ENCODE results near the gene TNFRSF25. TPM values are rescaled to one million over a fixed set of nuclear protein-coding genes. Genes with fewer than 3 reads are reported as not detected.
A peak's percentile ranks its signal among the peaks of the same experiment; 100 is the strongest.

TNFRSF25 gene
- total RNA-seq, 1 donor from 2014 or later = 10.8 TPM

DNA sequence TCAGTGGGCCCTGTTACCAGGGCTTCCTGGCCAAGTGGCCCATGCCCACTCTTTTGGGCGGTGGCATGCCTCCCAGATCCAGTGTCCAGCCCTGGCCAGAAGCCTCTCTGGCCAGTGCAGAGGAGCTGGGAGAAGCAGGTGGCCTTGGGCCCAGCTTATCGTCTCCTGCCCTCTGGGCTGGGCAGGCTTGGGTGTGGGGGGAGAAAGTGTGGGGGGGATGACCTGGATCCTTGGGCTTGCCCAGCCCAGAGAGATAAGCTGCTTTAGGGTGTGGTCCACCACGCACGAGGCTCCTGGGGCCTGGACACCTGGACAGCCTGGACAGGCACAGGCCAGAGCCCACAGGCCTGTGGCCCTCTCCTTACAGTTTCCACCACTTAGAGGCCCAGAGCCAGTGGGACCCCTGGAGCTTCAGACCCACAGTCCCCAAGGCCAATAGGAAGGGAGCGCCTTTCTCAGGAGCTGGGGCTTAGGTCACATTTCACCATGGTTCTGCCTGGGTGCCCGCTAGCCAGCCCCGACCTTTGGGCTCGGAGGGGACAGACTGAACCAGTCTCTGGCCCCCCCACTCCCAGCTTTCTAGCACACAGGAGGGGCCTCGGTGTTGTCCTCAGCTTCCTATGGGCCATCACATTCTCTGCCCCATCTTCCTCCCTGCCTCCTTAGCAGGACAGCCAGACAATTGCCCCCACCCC, 39.5 kb downstream of the TNFRSF25 start:
- intact Hi-C loops (cut with micrococcal nuclease) = no loop called here
- DNase-seq = no peak
- ATAC-seq = no peak

DNA sequence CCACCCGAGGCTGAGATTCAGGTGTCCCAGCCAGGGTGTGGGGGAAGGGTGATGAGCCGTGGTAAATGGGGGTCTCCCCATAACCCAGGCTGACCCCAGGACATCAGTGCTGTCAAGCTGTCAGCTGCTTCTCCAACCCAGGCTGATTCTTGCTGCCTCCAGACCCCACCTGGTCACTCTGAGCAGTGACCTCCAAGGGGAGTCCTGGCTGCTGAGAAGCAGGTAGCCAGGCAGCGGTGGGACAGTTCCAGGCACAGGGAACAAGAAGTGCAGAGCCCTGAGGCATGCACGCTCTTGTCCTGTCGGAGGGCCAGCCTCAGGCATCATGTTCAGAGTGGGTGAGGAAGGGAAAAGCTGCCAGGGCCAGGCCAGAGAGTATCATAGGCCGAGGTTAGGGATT, 40.3 kb downstream of the TNFRSF25 start:
- no peak for ATAC-seq
- intact Hi-C loops (cut with micrococcal nuclease) = no loop called here
- no peak for DNase-seq

DNA sequence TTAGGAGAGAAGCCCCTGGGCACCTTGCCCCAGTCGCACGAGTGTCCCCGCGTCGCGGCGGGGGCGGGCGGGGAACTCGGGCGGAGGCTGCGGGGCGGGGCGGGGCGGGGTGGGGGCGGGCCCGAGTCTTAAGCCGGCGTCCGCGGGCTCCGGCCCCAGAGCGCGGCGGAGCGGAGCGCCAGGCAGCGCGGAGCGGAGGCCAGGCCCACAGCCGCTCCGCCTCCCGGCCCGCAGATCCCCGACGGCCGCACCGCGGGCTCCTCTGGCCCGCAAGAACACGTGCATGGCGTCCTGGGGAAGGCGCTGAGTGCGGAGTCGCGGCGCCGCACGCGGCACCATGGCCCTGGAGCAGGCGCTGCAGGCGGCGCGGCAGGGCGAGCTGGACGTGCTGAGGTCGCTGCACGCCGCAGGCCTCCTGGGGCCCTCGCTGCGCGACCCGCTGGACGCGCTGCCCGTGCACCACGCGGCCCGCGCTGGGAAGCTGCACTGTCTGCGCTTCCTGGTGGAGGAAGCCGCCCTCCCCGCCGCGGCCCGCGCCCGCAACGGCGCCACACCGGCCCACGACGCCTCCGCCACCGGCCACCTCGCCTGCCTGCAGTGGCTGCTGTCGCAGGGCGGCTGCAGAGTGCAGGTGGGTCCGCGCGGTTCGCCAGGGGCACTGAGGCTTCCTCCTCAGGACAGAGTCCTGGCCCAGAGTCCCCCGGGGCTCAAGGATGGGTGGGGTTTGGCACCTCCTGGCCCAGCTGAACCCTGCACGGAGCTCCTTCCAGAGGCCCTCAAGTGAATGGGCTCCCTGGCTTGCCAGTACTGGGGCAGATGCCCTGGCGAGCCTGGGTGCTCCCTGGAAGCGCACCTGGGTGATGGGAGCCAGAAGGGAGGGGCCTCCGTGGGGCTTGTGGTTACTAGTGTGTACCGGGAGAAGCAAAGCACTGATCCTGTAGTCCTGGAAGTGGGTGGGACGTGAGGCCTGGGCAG, 41.1 kb downstream of the TNFRSF25 start, which contains the start of gene ESPN:
Gene ESPN (plus strand): TSS at position 158 of the 975 bp plus-strand sequence. CDS start 180 bp downstream, at position 338.
- intact Hi-C loops (cut with micrococcal nuclease) = no loop called here
- ATAC-seq (peak; percentile 33), DNase-seq (no peak)

DNA sequence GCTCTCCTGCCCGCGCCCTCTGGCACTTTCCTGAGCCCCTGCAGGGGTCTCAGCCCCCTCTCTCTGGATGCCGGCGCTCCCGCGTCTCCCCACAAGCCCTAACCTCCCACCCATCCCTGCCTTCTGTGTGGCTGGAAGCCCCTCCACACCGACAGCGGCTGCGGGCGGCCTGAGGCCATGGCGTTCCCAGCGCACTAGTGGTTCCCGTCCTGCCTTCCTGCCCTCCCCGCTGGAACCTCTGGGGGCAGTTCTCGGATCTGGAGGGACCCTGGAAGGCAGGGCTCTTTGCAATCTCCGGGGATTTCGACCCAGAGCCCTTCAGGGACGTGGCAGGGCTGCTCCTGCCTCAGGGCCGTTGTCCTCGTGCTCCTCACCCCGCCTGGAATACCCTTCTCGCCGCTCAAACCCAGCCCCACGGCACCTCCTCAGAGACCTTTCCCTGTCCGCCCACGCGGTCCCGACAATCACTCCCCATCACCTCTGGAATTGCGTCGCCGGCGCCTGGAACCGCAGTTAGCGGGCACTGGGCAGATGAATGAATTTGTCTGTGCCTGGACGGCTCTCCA, 41.9 kb downstream of the TNFRSF25 start:
- no peak for DNase-seq
- intact Hi-C loops (cut with micrococcal nuclease) = no loop called here
- no peak for ATAC-seq

DNA sequence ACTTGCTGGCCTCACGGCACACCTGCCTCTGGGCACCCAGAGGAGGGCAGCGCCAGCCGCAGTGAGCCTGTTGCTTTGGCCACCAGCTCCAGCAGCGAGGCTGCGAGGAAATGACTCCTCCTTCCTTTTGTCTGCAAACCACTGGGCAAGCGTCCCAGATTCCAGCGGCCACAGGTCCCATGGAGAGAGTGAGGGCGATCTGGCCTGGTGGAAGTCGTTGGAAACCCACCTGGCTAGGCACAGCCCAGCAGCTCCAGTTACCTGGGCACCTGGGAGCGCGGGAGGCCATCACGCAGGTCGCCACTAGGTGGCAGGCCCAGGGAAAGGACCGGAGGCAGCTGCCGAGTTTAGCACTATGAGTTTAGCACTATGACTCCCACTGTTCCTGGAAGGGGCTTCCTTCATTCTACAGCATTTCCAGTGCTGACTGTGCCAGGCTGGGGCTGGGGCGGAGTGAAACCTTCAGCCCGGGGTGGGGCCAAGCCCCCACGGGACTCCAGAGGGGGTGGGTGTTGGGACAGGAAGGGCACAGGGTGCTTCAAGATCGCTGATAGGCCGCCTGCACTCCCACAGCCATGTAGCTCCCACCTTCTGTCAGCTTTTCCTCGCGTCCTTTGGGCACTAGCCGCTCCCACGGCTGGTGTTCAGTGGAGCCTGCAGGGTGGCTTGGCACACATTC, 42.5 kb downstream of the TNFRSF25 start:
- ATAC-seq (peak; percentile 47), DNase-seq (peak; percentile 44)
- intact Hi-C loops (cut with micrococcal nuclease) = no loop called here

DNA sequence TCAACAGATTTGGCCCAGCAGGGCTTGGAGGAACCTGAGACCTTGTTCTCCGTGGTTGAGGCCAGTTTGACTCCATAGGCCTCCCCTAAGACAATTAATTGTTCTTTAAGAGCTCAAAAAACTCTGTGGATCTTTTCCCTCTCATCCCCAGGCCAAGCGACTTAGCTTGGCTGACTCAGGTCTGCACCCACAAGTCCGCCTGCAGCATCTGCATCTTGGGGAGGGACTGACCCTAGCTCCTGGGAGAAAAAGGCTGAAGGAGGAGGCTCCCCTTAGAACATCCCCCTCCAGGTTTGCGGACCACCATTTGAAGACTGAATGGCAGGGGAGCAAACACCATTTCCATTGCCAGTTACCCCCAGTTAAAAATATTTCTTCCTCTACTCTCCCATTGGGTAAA, 44.7 kb downstream of the TNFRSF25 start:
- DNase-seq = no peak
- ATAC-seq = no peak
- intact Hi-C loops (cut with micrococcal nuclease) = no loop called here

DNA sequence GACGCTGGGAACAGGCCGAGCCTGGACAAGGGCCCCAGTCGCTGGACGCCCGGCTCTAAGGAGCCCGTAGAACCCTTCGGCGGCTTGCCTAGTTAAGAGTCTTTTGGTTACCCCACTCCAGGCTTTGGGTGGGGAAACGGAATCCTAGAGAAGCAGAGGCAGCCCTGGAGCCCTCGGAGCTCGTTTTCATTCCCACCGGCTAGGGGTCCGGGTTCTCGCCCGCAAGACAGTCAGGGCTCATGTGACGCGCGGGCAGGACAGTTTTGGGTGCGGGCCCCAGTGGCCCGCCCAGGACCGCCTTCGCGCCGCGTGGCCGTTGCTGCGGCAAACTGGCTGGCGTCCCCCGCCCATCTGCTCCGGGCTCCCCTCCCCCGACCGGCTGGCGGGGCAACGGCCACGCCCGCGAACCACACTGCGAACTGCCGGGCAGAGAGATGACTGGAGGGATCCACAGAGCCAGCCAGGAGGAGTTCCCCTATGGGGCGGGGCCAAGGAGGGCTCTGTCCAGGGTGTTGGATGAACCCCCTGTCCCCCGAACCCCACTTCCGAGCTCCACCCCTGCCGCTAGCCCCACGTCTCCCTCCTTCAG, 45.4 kb downstream of the TNFRSF25 start:
- DNase-seq (no peak), ATAC-seq (no peak)
- intact Hi-C loops (cut with micrococcal nuclease) = no loop called here

DNA sequence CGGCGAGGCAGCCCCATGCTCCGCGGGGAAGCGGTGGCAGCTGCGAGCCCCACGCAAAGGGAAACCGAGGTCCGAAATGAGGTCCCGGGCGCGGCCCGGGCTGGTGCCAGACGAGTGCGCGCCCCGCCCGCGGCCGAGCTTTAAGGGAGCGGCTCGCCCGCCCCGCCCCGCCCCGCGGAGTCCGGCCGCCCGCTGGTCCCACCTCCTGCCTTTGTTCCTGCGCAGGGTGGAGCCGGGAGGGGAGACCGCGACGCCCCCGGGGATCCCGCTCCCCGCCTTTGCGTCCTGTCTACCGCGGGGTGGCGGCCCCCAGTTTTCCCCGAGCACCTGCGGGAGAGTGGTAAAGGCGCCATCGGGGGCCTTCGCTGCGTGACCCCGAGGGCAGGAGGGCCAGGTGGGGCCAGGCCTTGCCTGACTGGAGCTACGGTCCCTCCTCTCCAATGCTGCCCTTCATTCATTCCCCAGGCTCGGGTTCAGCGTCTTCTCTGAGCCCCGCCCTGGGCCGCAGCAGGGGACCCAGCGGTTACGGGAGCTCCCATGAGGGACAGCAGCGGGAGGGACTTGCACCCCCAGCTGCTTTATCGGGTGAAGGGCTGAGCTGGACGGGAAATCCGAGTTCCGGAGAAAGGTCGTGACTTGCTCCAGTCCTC, 46.0 kb downstream of the TNFRSF25 start, which contains the start of gene HES2:
Gene HES2 (minus strand): TSS at position 116 of the 650 bp plus-strand sequence. CDS start 99 bp downstream, at position 17.
- peak; percentile 44 for DNase-seq
- peak; percentile 49 for ATAC-seq
- intact Hi-C loops (cut with micrococcal nuclease) = no loop called here

DNA sequence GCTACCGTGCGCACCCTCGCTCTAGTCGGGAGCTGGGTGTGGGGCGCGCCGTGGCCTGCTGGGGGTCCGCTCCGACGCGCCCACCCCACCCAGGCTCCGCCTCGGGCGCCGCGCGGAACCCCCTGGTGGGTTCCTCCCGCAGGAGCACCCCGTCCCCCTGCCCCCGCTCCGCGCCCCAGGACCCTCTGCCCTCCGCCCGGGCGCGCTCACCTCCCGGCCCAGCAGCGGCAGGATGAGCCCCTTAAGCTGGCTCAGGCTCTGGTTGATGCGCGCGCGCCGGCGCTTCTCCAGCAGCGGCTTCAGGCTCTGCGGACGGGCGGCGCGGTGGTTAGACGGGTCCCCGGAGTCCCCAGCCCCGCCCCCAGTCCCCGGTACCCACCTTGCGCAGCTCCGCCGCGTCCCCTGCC, 46.6 kb downstream of the TNFRSF25 start:
- intact Hi-C loops (cut with micrococcal nuclease) = no loop called here
- no peak for ATAC-seq

DNA sequence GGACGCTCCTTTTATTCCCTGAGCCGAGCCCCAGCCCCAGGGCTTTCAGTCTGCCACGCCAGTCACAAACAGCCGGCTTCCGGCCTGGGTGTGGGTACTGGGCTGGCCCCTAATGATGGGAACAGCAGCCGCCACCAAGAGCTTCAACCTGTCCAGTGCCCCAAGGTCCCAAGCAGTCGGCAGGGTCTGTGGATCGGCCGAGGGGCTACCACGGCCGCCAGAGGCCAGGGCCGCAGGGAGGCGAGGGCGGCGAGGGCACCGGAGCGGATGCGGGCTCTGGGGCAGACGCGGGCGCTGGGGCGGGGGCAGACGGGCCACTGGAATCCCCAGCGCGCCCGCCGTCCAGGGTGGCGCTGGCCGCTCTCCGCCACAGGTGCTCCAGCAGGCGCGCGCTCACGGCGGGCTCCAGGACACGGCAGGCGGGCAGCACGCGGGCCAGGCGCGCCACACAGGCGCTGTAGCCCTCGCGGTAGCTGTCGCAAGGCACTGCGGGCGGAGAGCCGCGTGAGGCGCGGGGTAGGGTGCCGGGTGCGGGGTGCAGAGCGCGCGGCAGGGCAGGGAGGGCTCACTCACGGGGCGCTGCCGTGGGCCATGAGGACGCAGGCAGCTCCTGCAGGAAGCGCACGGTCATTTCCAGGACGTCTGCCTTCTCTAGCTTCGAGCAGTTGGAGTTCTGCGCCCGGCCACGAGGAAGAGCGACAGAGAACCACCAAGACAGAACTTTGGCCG, 47.1 kb downstream of the TNFRSF25 start:
- ATAC-seq = no peak
- intact Hi-C loops (cut with micrococcal nuclease) = no loop called here
- DNase-seq = no peak

More for the DNA sequence above, 46.6 kb downstream of the TNFRSF25 start:
- DNase-seq = no peak

DNA sequence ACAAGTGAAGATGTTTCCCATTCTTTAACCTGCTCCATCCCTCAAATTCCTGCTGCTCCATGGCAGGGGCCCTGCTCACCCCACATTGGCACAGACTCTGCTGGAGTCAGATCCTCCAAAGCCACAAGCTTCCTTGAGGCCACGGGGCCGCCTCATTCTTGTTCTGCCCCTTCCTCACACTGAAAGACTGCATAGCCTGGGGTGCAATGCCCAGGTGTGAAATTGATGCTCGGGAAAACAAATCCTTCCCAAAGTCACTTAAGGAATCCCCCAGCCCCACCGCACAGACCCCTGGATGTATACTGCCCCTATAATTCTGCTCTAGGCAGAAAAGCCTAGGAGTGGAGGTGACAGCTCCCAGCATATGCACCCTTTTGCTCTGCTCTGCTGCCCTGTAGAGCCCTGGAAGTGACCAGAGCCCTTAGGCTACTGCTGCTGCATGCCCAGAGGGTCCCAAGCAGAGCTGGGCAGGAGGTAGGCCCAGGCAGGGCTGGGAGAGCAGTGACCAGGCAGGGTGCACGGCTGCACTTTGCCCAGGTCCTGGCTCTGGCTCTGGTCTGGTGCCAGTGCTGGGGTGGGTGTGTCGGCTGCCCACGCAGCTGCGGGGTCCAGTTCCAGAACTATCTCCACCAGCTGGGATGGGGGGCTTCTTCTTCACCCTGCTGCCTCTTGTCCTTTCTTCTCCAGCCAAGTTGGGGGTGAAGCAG, 47.9 kb downstream of the TNFRSF25 start:
- intact Hi-C loops (cut with micrococcal nuclease) = no loop called here
- DNase-seq (no peak), ATAC-seq (no peak)

DNA sequence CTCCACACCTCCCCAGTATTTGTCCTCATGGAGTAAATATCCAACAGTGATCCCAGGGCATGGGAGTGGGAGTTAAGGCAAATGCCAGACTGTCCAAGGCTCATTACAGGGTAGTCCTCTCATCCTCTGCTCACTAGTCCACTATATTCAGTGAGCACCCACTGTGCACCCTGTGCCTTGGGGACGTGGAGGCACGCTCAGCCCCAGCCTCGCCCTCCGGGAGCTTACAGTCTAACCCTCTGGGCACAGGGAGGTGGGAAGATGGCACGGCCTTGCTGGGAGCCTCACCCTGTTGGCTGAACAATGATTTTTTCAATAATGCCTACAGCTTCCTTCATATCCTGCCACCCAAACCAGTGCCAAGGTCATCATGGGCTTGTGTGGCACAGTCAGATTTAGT, 49.1 kb downstream of the TNFRSF25 start:
- DNase-seq (no peak), ATAC-seq (no peak)
- intact Hi-C loops (cut with micrococcal nuclease) = no loop called here

DNA sequence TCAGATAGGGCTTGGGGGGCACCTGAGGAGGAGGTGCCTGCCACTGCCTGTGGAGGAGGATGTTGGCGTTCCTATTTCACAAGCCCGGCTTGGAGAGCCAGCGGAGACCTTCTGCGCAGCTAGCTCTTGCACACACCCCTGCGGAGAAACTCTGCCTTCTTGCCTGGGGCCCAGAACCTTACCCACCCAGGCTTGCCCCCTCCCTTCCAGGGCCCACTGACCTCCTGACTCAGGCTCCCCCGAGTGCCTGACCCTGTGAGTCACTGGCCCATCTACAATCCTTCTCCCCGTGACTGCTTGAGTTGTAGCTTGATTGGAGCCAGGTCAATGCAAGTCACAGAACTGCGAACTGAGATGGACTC, 49.7 kb downstream of the TNFRSF25 start:
- ATAC-seq (no peak), DNase-seq (no peak)
- intact Hi-C loops (cut with micrococcal nuclease) = no loop called here

DNA sequence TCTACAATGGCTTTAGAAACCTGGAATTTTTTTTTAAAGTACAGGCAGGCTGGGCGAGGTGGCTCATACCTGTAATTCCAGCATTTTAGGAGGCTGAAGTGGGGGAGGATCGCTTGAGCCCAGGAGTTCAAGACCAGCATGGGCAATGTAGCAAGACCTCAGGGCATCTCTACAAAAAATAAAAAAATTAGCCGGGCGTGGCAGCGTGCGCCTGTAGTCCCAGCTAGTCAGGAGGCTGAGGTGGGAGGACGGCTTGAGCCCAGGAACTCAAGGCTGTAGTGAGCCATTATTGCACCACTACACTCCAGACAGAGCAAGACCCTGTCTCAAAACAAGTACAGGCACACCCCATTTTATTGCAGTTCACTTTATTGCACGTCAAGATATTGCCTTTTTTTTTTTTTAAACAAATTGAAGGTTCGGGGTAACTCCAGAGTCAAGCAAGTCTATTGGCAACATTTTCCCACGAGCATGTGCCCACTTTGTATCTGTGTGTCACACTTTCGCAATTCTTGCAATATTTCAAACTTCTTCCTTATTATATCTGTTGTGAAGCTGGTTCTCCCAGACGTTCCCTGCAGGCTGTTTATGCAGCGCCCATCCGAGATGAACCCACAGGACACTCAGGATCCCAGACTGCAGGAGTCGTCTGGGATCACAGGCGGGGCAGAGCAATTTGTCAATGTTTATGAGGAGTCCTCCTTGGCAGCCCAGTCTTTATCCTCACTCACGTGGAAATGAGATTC, 50.9 kb downstream of the TNFRSF25 start:
- ATAC-seq (no peak), DNase-seq (no peak)
- intact Hi-C loops (cut with micrococcal nuclease) = no loop called here

DNA sequence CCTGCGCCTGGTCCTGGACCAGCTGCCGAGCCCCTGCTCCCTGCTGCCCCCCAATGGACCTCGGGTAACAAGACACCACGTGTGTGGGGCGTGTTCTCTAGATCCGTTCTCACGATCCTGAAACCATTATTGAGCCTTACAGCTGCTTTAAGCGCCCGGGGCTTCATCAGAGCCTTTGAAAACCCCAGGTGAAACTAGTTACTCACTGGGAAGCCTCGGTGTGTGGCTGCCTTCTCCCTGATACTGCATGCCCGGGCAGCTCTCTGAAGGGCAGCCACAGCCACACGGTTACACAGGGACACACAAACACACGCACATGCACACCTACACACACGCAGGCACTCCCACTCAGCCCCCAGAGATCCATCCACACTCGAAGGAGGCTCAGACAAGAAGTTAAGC, 51.5 kb downstream of the TNFRSF25 start:
- ATAC-seq (peak; percentile 33), DNase-seq (no peak)
- intact Hi-C loops (cut with micrococcal nuclease) = no loop called here

DNA sequence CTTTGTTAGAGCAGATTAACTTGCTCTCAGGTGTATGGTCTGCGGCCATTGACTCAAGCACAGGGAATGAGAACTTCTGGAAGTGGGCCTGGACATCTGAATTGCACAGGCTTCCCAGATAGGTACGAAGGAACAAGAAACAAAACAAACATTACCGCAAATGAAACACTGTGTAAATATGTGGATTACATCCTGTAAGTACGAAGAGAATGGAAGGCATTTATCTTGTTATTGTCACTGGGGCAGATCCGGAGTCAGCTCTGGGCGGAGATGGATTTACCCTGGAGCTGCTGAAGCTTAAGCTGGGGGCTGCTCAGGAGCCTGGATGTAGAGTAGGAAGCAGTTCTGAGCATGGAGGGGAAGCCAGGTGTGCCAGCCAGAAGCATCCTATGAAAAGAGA, 53.1 kb downstream of the TNFRSF25 start:
- no peak for ATAC-seq
- no peak for DNase-seq
- intact Hi-C loops (cut with micrococcal nuclease) = no loop called here

All from left ventricle myocardium superior (tissue), 1 donor.